PC-9 (cell line): Measurements from ENCODE around the gene MYO6. TPM values are rescaled to one million over a fixed set of nuclear protein-coding genes. Genes with fewer than 3 reads are reported as not detected.

ENCODE experiments used
- BruUV-seq: library from RNA; stranded (reverse); fragments of 400-500 nt; replicated peaks from 2 replicates; lab custom pipeline; 2021; lab: Mats Ljungman, UMichigan
- CTCF ChIA-PET: fragments of 300-600 bp; sonication (Branson Sonifier 250); formaldehyde crosslinking; loops from one replicate; lab custom pipeline; 2022; ENCODE audit warnings: antibody characterized with exemption; lab: Charles Lee
- POLR2A ChIA-PET: fragments of 300-600 bp; sonication (Branson Sonifier 250); formaldehyde crosslinking; loops from one replicate; lab custom pipeline; 2022; ENCODE audit warnings: antibody characterized with exemption; ENCODE audit not compliant: unreplicated experiment; lab: Charles Lee
- DNase-seq, 2 experiments: peaks; one replicate each; pipeline versions ENCODE4 v3.0.0 to v3.0.0-alpha.2; 2015 to 2022; ENCODE audit warnings: mixed read lengths in 1 of 2
- H2AFZ ChIP-seq: fragments of 200-600 bp; sonication (generic); 2 replicates; pipeline ENCODE4 v1.8.1; 2017; ENCODE audit warnings: antibody characterized with exemption
- H3F3A ChIP-seq: fragments of 200-600 bp; sonication (generic); 2 replicates; pipeline ENCODE4 v1.8.1; 2017; ENCODE audit warnings: antibody characterized with exemption, mild to moderate bottlenecking, low read depth; ENCODE audit not compliant: insufficient read depth
- H3K27ac ChIP-seq: fragments of 200-600 bp; sonication (generic); 2 replicates; pipeline ENCODE4 v1.6.1; 2016; ENCODE audit warnings: mixed run types
- H3K27me3 ChIP-seq: fragments of 200-600 bp; sonication (generic); 2 replicates; pipeline ENCODE4 v1.6.1; 2016; ENCODE audit warnings: low read depth, mixed run types; ENCODE audit not compliant: insufficient read depth
- H3K36me3 ChIP-seq: fragments of 200-600 bp; sonication (generic); 2 replicates; pipeline ENCODE4 v1.6.1; 2016; ENCODE audit warnings: low read depth, mixed run types
- H3K4me1 ChIP-seq: fragments of 200-600 bp; sonication (generic); replicated peaks from 2 replicates; pipeline ENCODE4 v1.6.1; 2016; ENCODE audit warnings: mixed run types; ENCODE audit not compliant: insufficient read depth
- H3K4me2 ChIP-seq: fragments of 200-600 bp; sonication (generic); 2 replicates; pipeline ENCODE4 v1.6.1; 2017; ENCODE audit warnings: mixed run types
- H3K4me3 ChIP-seq: fragments of 200-600 bp; sonication (generic); 2 replicates; pipeline ENCODE4 v1.6.1; 2016; ENCODE audit warnings: mixed run types
- H3K79me2 ChIP-seq: fragments of 200-600 bp; sonication (generic); 2 replicates; pipeline ENCODE4 v1.6.1; 2017; ENCODE audit warnings: low read depth, mixed run types
- H3K9me2 ChIP-seq: fragments of 200-600 bp; sonication (generic); 2 replicates; pipeline ENCODE4 v1.8.1; 2017; ENCODE audit warnings: mild to moderate bottlenecking; ENCODE audit not compliant: insufficient read depth
- H3K9me3 ChIP-seq: fragments of 200-600 bp; sonication (generic); 2 replicates; pipeline ENCODE4 v1.8.1; 2016; ENCODE audit warnings: low read depth; ENCODE audit not compliant: insufficient read depth
- H4K20me1 ChIP-seq: fragments of 200-600 bp; sonication (generic); 2 replicates; pipeline ENCODE4 v1.8.1; 2017; ENCODE audit not compliant: insufficient read depth
- EZH2 ChIP-seq: fragments of 200-600 bp; sonication (generic); IDR thresholded peaks from 2 replicates; pipeline ENCODE4 v1.8.0; 2017; ENCODE audit warnings: antibody characterized with exemption, low read depth
- intact Hi-C: fragments of 100-400 bp; cut with micrococcal nuclease; formaldehyde crosslinking; loops from one replicate; pipeline ENCODE4 v1.10.0; 2022; ENCODE audit not compliant: unreplicated experiment
- total RNA-seq: library from RNA; stranded (reverse); gene quantifications from 2 replicates; pipeline ENCODE4 v1.2.3, GENCODE V29; 2021
- TF ChIP-seq, protein P1 (sequence below): fragments of 200-600 bp; sonication (generic); conservative IDR thresholded peaks from 2 replicates; pipeline ENCODE4 v1.6.1; 2017; ENCODE audit warnings: mixed run types, antibody characterized with exemption, mild to moderate bottlenecking, moderate library complexity

The MYO6 gene
- total RNA-seq, 1 experiment from 2014 or later: 93.0 TPM

- H3K4me2 ChIP-seq: no peak overlapping the region
- ChIA-PET CTCF (no interaction called here), POLR2A (interaction anchor here (0.6 kb wide), 1 partner anchor 63 kb away, joined by 10 read pairs; no protein-coding TSS in a partner anchor)
- H4K20me1 ChIP-seq: no peaks in the 10 kb centered on the region; the same call in 1 of the 2 replicates
- DNase-seq: no peak
- peaks cover 17% of the 10 kb centered on the region; the same call in 1 of the 2 replicates for H3F3A ChIP-seq
- no TSS peak for BruUV-seq
- TF ChIP-seq EZH2: no peak
- TF ChIP-seq, protein P1, sequence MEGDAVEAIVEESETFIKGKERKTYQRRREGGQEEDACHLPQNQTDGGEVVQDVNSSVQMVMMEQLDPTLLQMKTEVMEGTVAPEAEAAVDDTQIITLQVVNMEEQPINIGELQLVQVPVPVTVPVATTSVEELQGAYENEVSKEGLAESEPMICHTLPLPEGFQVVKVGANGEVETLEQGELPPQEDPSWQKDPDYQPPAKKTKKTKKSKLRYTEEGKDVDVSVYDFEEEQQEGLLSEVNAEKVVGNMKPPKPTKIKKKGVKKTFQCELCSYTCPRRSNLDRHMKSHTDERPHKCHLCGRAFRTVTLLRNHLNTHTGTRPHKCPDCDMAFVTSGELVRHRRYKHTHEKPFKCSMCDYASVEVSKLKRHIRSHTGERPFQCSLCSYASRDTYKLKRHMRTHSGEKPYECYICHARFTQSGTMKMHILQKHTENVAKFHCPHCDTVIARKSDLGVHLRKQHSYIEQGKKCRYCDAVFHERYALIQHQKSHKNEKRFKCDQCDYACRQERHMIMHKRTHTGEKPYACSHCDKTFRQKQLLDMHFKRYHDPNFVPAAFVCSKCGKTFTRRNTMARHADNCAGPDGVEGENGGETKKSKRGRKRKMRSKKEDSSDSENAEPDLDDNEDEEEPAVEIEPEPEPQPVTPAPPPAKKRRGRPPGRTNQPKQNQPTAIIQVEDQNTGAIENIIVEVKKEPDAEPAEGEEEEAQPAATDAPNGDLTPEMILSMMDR: no peak
- H3K36me3 ChIP-seq: peaks cover 4% of the 10 kb centered on the region; the same call in 1 of the 2 replicates
- H3K9me2 ChIP-seq: no peaks in the 10 kb centered on the region
- H2AFZ ChIP-seq: no peak overlapping the region
- H3K4me1 ChIP-seq: peaks cover 14% of the 10 kb centered on the region
- no peaks in the 10 kb centered on the region for H3K9me3 ChIP-seq
- no peaks in the 10 kb centered on the region for H3K27me3 ChIP-seq
- H3K79me2 ChIP-seq: no peaks in the 10 kb centered on the region
- no peak overlapping the region for H3K27ac ChIP-seq
- no peak overlapping the region for H3K4me3 ChIP-seq
- intact Hi-C loops: no loop called here
Observed at GRCh38 chr6:75856902-75857301, 107.9 kb downstream of the MYO6 start.

DNA sequence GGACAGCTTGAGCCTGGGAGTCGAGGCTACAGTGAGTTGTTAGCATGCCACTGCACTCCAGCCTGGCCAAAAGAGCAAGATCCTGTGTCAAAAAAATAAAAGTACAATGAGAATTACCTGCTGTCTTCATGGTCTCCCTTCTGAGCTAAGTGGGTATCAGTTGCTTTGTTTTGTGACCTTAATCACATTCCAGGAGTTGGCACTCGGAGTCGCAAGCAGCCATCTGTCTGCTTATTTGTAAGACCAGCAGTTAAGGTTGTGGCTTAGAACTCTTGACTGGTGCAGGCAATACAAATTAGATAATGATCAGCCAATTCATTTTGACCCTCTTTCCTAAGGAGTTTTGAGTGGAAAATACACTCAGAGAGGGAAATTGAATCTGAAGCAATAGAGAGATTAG, 114.0 kb downstream of the MYO6 start:
- CTCF ChIA-PET: no interaction called here
- BruUV-seq: no TSS peak

DNA sequence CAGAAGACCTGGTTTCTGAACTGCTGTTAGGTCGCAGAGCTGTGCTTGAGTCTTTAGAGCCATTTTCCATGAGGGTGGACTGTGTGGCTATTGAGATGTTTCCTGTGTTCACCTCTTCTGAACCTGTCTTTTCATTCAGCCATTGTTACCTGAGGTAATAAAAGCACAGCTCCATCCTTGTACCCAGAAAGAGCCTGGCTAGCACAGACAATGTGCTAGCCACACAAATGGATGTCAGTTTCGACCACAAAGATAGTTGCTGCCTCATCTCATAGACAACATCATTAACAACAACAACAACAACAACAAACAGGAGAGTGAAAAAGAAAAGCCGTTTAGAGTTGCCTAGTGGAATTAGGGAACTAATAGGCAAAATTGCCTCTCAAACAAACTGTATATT, 114.7 kb downstream of the MYO6 start:
- Histone ChIP-seq H3K36me3 (peaks cover 8% of the 10 kb centered on the region), H3F3A (no peaks in the 10 kb centered on the region), H4K20me1 (no peaks in the 10 kb centered on the region), H3K4me3 (no peak overlapping the region), H2AFZ (no peak overlapping the region), H3K79me2 (no peaks in the 10 kb centered on the region), H3K27ac (no peak overlapping the region), H3K9me2 (no peaks in the 10 kb centered on the region), H3K4me2 (no peak overlapping the region), H3K9me3 (no peaks in the 10 kb centered on the region), H3K4me1 (no peaks in the 10 kb centered on the region), H3K27me3 (no peaks in the 10 kb centered on the region)
- ChIA-PET POLR2A (no interaction called here), CTCF (no interaction called here)
- no peak for DNase-seq
- no peak for TF ChIP-seq EZH2
- TF ChIP-seq, protein P1: no peak
- no TSS peak for BruUV-seq
- intact Hi-C loops: no loop called here

More for the DNA sequence above, 114.0 kb downstream of the MYO6 start:
- Histone ChIP-seq H3K9me2 (no peaks in the 10 kb centered on the region), H2AFZ (no peak overlapping the region), H3K9me3 (no peaks in the 10 kb centered on the region), H3K79me2 (no peaks in the 10 kb centered on the region), H3K36me3 (peaks cover 8% of the 10 kb centered on the region), H4K20me1 (no peaks in the 10 kb centered on the region), H3K27ac (no peak overlapping the region), H3K4me2 (no peak overlapping the region), H3K27me3 (no peaks in the 10 kb centered on the region), H3K4me3 (no peak overlapping the region), H3F3A (no peaks in the 10 kb centered on the region), H3K4me1 (no peaks in the 10 kb centered on the region)
- no peak for DNase-seq
- intact Hi-C loops: no loop called here
- POLR2A ChIA-PET: no interaction called here
- TF ChIP-seq EZH2: no peak
- TF ChIP-seq, protein P1: no peak
